Fibroblast of mammary gland (primary cell): ENCODE measurements around the gene VEZF1.
A peak's percentile ranks its signal among the peaks of the same experiment; 100 is the strongest.

Experiments used
- DNase-seq: peaks from one replicate; pipeline ENCODE4 v3.0.0-alpha.2; 2010; ENCODE audit warnings: low read depth
- H3K4me3 ChIP-seq: 2 replicates; pipeline ENCODE4 v1.5.1; 2011; ENCODE audit warnings: low read depth, mild to moderate bottlenecking, low read length, moderate library complexity; ENCODE audit not compliant: control insufficient read depth
- CTCF ChIP-seq: conservative IDR thresholded peaks from 2 replicates; pipeline ENCODE4 v1.5.1; 2011; ENCODE audit warnings: low read depth, low read length, inconsistent platforms; ENCODE audit not compliant: control insufficient read depth, insufficient read depth

VEZF1 gene

GRCh38 chr17:58010067-58010799, 22.2 kb upstream of the VEZF1 start:
- H3K4me3 ChIP-seq = no peak overlapping the region
- TF ChIP-seq CTCF = no peak
- DNase-seq = no peak

- no peak for TF ChIP-seq CTCF
- H3K4me3 ChIP-seq = peak overlapping the region; percentile 88
- no peak for DNase-seq
These were observed 20.0 kb upstream of the VEZF1 start for GRCh38 chr17:58007781-58008706.

GRCh38 chr17:58006924-58007780, 19.1 kb upstream of the VEZF1 start, which contains the start of gene SRSF1:
SRSF1 (minus strand) TSS chr17:58007246; CDS start chr17:58007137, 109 bp downstream.
- peak; percentile 98 for DNase-seq
- peak within 1 kb of the TSS; percentile 88 for H3K4me3 ChIP-seq
- no peak for TF ChIP-seq CTCF

- TF ChIP-seq CTCF = no peak
- DNase-seq = peak; percentile 68
- H3K4me3 ChIP-seq = peak overlapping the region; percentile 88
These were observed 18.5 kb upstream of the VEZF1 start for GRCh38 chr17:58006560-58006923.

GRCh38 chr17:58005728-58006559, 17.9 kb upstream of the VEZF1 start:
- H3K4me3 ChIP-seq = peak overlapping the region; percentile 88
- DNase-seq = no peak
- TF ChIP-seq CTCF = no peak
